IgD-negative memory B cell (primary cell): ENCODE data around the gene ERICH3. TPM values are rescaled to one million over a fixed set of nuclear protein-coding genes. Genes with fewer than 3 reads are reported as not detected.
A peak's percentile ranks its signal among the peaks of the same experiment; 100 is the strongest.

Experiments
- H3K27ac Mint-ChIP-seq, 3 donors: one replicate each; pipeline ENCODE4 v1.8.0; 2020 to 2022; ENCODE audit warnings: mild to moderate bottlenecking in 3 of 3, mixed read lengths in 3 of 3, moderate library complexity in 1 of 3
- H3K27me3 Mint-ChIP-seq: one replicate; pipeline ENCODE4 v1.8.0; 2021; ENCODE audit warnings: mixed read lengths
- H3K36me3 Mint-ChIP-seq: one replicate; pipeline ENCODE4 v1.8.0; 2020; ENCODE audit warnings: mild to moderate bottlenecking, mixed read lengths
- H3K4me1 Mint-ChIP-seq, 3 donors: one replicate each; pipeline ENCODE4 v1.8.0; 2020 to 2022; ENCODE audit warnings: mixed read lengths in 3 of 3, mild to moderate bottlenecking in 1 of 3
- H3K4me3 Mint-ChIP-seq, 4 donors: one replicate each; pipeline ENCODE4 v1.8.0; 2020 to 2022; ENCODE audit warnings: mild to moderate bottlenecking in 4 of 4, mixed read lengths in 4 of 4, moderate library complexity in 3 of 4
- H3K9me3 Mint-ChIP-seq, 3 donors: one replicate each; pipeline ENCODE4 v1.8.0; 2020 to 2021; ENCODE audit warnings: mixed read lengths in 3 of 3, mild to moderate bottlenecking in 1 of 3
- polyA plus RNA-seq: library from polyadenylated mRNA; unstranded; fragments of 300-500 nt; fragmentation: Illumina TruSeq; gene quantifications from one replicate; pipeline ENCODE4 v1.2.3, GENCODE V29; 2021

Gene ERICH3
- not detected for polyA plus RNA-seq

- Mint-ChIP-seq H3K36me3 (peaks cover 3% of the 10 kb centered on the region), H3K4me3 (peak within 1 kb of the TSS; percentile 50 to 90 (median 75)), H3K4me1 (peaks cover 12 to 17% (median 16%) of the 10 kb centered on the region in 3 donors), H3K9me3 (peaks cover 0 to 16% (median 10%) of the 10 kb centered on the region in 3 donors), H3K27ac (no peak within 1 kb of the TSS), H3K27me3 (peaks cover 20% of the 10 kb centered on the region)
Observed at GRCh38 chr1:74673351-74674111, at the start of gene ERICH3. Gene ERICH3 (minus strand): TSS chr1:74673792. CDS start chr1:74673519, 273 bp downstream.

- Mint-ChIP-seq H3K4me1 (peaks cover 0 to 3% (median 0%) of the 10 kb centered on the region in 3 donors), H3K27me3 (no peaks in the 10 kb centered on the region), H3K36me3 (peaks cover 19% of the 10 kb centered on the region), H3K27ac (no peak overlapping the region), H3K9me3 (no peaks in the 10 kb centered on the region), H3K4me3 (no peak overlapping the region)
Observed at GRCh38 chr1:74717626-74718025, 44.0 kb upstream of the ERICH3 start.

GRCh38 chr1:74716822-74717221 lies 43.2 kb upstream of the ERICH3 start:
- no peaks in the 10 kb centered on the region for H3K27me3 Mint-ChIP-seq
- H3K4me1 Mint-ChIP-seq: peaks cover 0 to 3% (median 0%) of the 10 kb centered on the region in 3 donors
- H3K4me3 Mint-ChIP-seq: no peak overlapping the region
- H3K27ac Mint-ChIP-seq: no peak overlapping the region
- H3K36me3 Mint-ChIP-seq: peaks cover 17% of the 10 kb centered on the region
- no peaks in the 10 kb centered on the region for H3K9me3 Mint-ChIP-seq

GRCh38 chr1:74715806-74716205 lies 42.2 kb upstream of the ERICH3 start:
- Mint-ChIP-seq H3K36me3 (peaks cover 13% of the 10 kb centered on the region), H3K4me1 (no peaks in the 10 kb centered on the region), H3K9me3 (no peaks in the 10 kb centered on the region), H3K4me3 (no peak overlapping the region), H3K27ac (no peak overlapping the region), H3K27me3 (no peaks in the 10 kb centered on the region)

GRCh38 chr1:74715236-74715502 lies 41.6 kb upstream of the ERICH3 start:
- no peaks in the 10 kb centered on the region for H3K9me3 Mint-ChIP-seq
- no peak overlapping the region for H3K4me3 Mint-ChIP-seq
- H3K36me3 Mint-ChIP-seq: peaks cover 11% of the 10 kb centered on the region
- H3K27me3 Mint-ChIP-seq: no peaks in the 10 kb centered on the region
- no peaks in the 10 kb centered on the region for H3K4me1 Mint-ChIP-seq
- H3K27ac Mint-ChIP-seq: no peak overlapping the region

- H3K4me1 Mint-ChIP-seq: no peaks in the 10 kb centered on the region
- no peaks in the 10 kb centered on the region for H3K27me3 Mint-ChIP-seq
- no peak overlapping the region for H3K4me3 Mint-ChIP-seq
- no peak overlapping the region for H3K27ac Mint-ChIP-seq
- peaks cover 11% of the 10 kb centered on the region for H3K36me3 Mint-ChIP-seq
- H3K9me3 Mint-ChIP-seq: no peaks in the 10 kb centered on the region
Observed at GRCh38 chr1:74714429-74715235, 41.0 kb upstream of the ERICH3 start.

GRCh38 chr1:74713849-74714248 lies 40.3 kb upstream of the ERICH3 start:
- Mint-ChIP-seq H3K4me1 (no peaks in the 10 kb centered on the region), H3K27me3 (no peaks in the 10 kb centered on the region), H3K9me3 (no peaks in the 10 kb centered on the region), H3K27ac (no peak overlapping the region), H3K4me3 (no peak overlapping the region), H3K36me3 (peaks cover 11% of the 10 kb centered on the region)

GRCh38 chr1:74712881-74713280 lies 39.3 kb upstream of the ERICH3 start:
- Mint-ChIP-seq H3K27ac (no peak overlapping the region), H3K4me1 (no peaks in the 10 kb centered on the region), H3K36me3 (peaks cover 12% of the 10 kb centered on the region), H3K9me3 (no peaks in the 10 kb centered on the region), H3K4me3 (no peak overlapping the region), H3K27me3 (no peaks in the 10 kb centered on the region)

- Mint-ChIP-seq H3K4me3 (no peak overlapping the region), H3K27ac (no peak overlapping the region), H3K36me3 (peaks cover 12% of the 10 kb centered on the region), H3K27me3 (no peaks in the 10 kb centered on the region), H3K4me1 (peaks cover 0 to 4% (median 0%) of the 10 kb centered on the region in 3 donors), H3K9me3 (no peaks in the 10 kb centered on the region)
Observed at GRCh38 chr1:74703386-74704182, 30.0 kb upstream of the ERICH3 start.

- Mint-ChIP-seq H3K27me3 (no peaks in the 10 kb centered on the region), H3K9me3 (no peaks in the 10 kb centered on the region), H3K4me3 (no peak overlapping the region), H3K27ac (no peak overlapping the region), H3K4me1 (peaks cover 0 to 4% (median 0%) of the 10 kb centered on the region in 3 donors), H3K36me3 (peaks cover 8% of the 10 kb centered on the region)
Observed at GRCh38 chr1:74699331-74699730, 25.7 kb upstream of the ERICH3 start.

- peak overlapping the region in 1 of 3 donors; percentile 8 for H3K27ac Mint-ChIP-seq
- peaks cover 0 to 4% (median 0%) of the 10 kb centered on the region in 3 donors for H3K4me1 Mint-ChIP-seq
- H3K27me3 Mint-ChIP-seq: no peaks in the 10 kb centered on the region
- H3K9me3 Mint-ChIP-seq: peaks cover 0 to 2% (median 0%) of the 10 kb centered on the region in 3 donors
- no peak overlapping the region for H3K4me3 Mint-ChIP-seq
- no peaks in the 10 kb centered on the region for H3K36me3 Mint-ChIP-seq
Observed at GRCh38 chr1:74697832-74698231, 24.2 kb upstream of the ERICH3 start.

GRCh38 chr1:74693473-74693872 lies 19.9 kb upstream of the ERICH3 start:
- H3K4me3 Mint-ChIP-seq: no peak overlapping the region
- H3K27ac Mint-ChIP-seq: no peak overlapping the region
- no peaks in the 10 kb centered on the region for H3K27me3 Mint-ChIP-seq
- H3K9me3 Mint-ChIP-seq: peaks cover 0 to 2% (median 0%) of the 10 kb centered on the region in 3 donors
- no peaks in the 10 kb centered on the region for H3K36me3 Mint-ChIP-seq
- H3K4me1 Mint-ChIP-seq: peaks cover 0 to 3% (median 0%) of the 10 kb centered on the region in 3 donors

- Mint-ChIP-seq H3K27ac (no peak overlapping the region), H3K4me3 (no peak overlapping the region), H3K36me3 (no peaks in the 10 kb centered on the region), H3K9me3 (peaks cover 0 to 2% (median 0%) of the 10 kb centered on the region in 3 donors), H3K27me3 (no peaks in the 10 kb centered on the region), H3K4me1 (peaks cover 0 to 3% (median 0%) of the 10 kb centered on the region in 3 donors)
Observed at GRCh38 chr1:74690909-74691308, 17.3 kb upstream of the ERICH3 start.

GRCh38 chr1:74690364-74690696 lies 16.7 kb upstream of the ERICH3 start:
- Mint-ChIP-seq H3K27me3 (no peaks in the 10 kb centered on the region), H3K9me3 (peaks cover 0 to 2% (median 0%) of the 10 kb centered on the region in 3 donors), H3K36me3 (no peaks in the 10 kb centered on the region), H3K27ac (peak overlapping the region in 1 of 3 donors; percentile 54), H3K4me1 (peaks cover 0 to 3% (median 0%) of the 10 kb centered on the region in 3 donors), H3K4me3 (no peak overlapping the region)
